ENCODE measurements around the gene PLA2G2C.
A peak's percentile ranks its signal among the peaks of the same experiment; 100 is the strongest.

The PLA2G2C gene

DNA sequence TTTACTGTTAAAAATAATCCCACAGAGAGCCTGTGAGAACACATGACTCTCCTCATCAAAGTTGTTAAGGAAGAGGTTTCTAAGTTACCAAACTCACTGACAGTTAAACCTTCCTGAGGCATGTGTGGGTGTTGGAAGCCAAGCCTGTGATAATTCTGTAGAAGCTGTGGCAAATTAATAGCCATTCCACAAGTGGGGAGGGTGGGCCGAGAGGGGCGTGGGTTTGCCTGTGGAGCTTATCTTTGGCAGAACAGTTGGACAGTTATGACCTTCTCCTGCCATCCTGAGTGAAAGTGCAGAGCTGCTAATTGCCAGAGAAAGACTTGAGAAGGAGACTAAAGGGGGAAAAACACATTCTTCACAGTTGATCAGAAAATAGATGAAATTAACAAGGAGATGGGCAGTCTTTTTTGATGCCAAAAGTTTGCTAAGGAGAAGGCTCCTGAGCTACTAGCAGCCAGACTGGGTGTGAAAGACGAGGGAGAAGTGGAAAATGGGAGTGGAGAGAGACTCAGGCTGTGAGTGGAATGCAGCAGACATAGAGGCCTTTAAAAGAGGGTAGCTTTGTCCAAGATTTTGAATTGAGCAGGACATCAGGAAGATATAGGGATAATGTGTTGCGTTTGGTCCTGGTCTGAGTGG lies 1.6 kb upstream of the PLA2G2C start:
- Histone ChIP-seq H3K9ac (ENCODE audit: low read depth in 1 of 2, low read length in 2 of 2) (no peak overlapping the region), H3K27me3 (ENCODE audit: control insufficient read depth in 1 of 2, insufficient read depth in 2 of 2, low read length in 2 of 2) (no peaks in the 10 kb centered on the region), H3K4me3 (ENCODE audit: low read depth in 1 of 2, low read length in 2 of 2) (no peak overlapping the region), H3K4me1 (ENCODE audit: control insufficient read depth in 1 of 2, insufficient read depth in 2 of 2, low read length in 2 of 2) (peaks cover 11 to 22% of the 10 kb centered on the region in 2 donors), H3K27ac (ENCODE audit: low read depth, low read length) (no peak overlapping the region), H3K9me3 (ENCODE audit: control insufficient read depth in 1 of 2, low read length in 2 of 2) (no peaks in the 10 kb centered on the region), H3K36me3 (ENCODE audit: control insufficient read depth in 1 of 2, insufficient read depth in 2 of 2, low read length in 2 of 2) (no peaks in the 10 kb centered on the region)

GRCh38 chr1:20187103-20187812 lies 940 bp upstream of the PLA2G2C start:
- Histone ChIP-seq H3K9me3 (ENCODE audit: control insufficient read depth in 1 of 2, low read length in 2 of 2) (no peaks in the 10 kb centered on the region), H3K36me3 (ENCODE audit: control insufficient read depth in 1 of 2, insufficient read depth in 2 of 2, low read length in 2 of 2) (no peaks in the 10 kb centered on the region), H3K9ac (ENCODE audit: low read depth in 1 of 2, low read length in 2 of 2) (peak overlapping the region in 1 of 2 donors; percentile 18), H3K4me1 (ENCODE audit: control insufficient read depth in 1 of 2, insufficient read depth in 2 of 2, low read length in 2 of 2) (peaks cover 16 to 22% of the 10 kb centered on the region in 2 donors), H3K27ac (ENCODE audit: low read depth, low read length) (no peak overlapping the region), H3K27me3 (ENCODE audit: control insufficient read depth in 1 of 2, insufficient read depth in 2 of 2, low read length in 2 of 2) (no peaks in the 10 kb centered on the region), H3K4me3 (ENCODE audit: low read depth in 1 of 2, low read length in 2 of 2) (no peak overlapping the region)

- Histone ChIP-seq H3K27ac (ENCODE audit: low read depth, low read length) (no peak overlapping the region), H3K4me3 (ENCODE audit: low read depth in 1 of 2, low read length in 2 of 2) (peak overlapping the region; percentile 12 to 27), H3K27me3 (ENCODE audit: control insufficient read depth in 1 of 2, insufficient read depth in 2 of 2, low read length in 2 of 2) (no peaks in the 10 kb centered on the region), H3K9me3 (ENCODE audit: control insufficient read depth in 1 of 2, low read length in 2 of 2) (no peaks in the 10 kb centered on the region), H3K36me3 (ENCODE audit: control insufficient read depth in 1 of 2, insufficient read depth in 2 of 2, low read length in 2 of 2) (no peaks in the 10 kb centered on the region), H3K4me1 (ENCODE audit: control insufficient read depth in 1 of 2, insufficient read depth in 2 of 2, low read length in 2 of 2) (peaks cover 16 to 22% of the 10 kb centered on the region in 2 donors), H3K9ac (ENCODE audit: low read depth in 1 of 2, low read length in 2 of 2) (no peak overlapping the region)
Observed at GRCh38 chr1:20184997-20185833, 1.1 kb downstream of the PLA2G2C start.

GRCh38 chr1:20184481-20184900 lies 1.8 kb downstream of the PLA2G2C start:
- H3K27ac ChIP-seq (ENCODE audit: low read depth, low read length): no peak overlapping the region
- H3K9me3 ChIP-seq (ENCODE audit: control insufficient read depth in 1 of 2, low read length in 2 of 2): no peaks in the 10 kb centered on the region
- H3K4me1 ChIP-seq (ENCODE audit: control insufficient read depth in 1 of 2, insufficient read depth in 2 of 2, low read length in 2 of 2): peaks cover 16 to 22% of the 10 kb centered on the region in 2 donors

DNA sequence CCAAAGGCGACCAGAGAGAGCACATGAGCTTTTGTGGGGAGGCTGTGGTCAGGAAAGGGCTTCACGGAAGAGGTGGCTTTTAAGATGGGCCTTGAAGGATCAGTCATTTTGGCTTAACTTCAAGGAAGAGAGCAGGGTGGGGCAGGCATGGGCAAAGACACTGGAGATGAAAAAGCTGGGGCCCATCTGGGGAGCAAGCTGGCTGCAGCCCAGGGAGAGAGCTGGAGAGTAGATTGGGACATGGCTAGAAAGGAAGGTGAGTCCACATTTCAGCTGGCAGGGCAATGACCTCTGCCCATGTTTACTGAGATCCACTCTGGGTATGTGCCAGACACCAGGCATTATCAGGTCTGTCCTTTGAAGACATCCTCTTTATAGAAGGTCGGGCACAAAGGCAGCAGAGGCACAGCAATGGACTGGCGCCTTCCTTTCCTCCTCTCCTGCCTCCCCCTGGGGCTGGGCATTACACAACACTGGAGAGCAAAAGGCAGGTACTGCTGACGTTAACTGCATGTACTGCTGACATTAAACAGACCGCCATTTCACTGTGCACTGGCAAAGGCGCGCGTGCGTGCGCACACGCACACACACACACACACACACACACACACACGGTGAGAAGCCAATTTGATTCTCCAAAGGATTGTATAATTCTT lies 2.6 kb downstream of the PLA2G2C start:
- peaks cover 16 to 22% of the 10 kb centered on the region in 2 donors for H3K4me1 ChIP-seq (ENCODE audit: control insufficient read depth in 1 of 2, insufficient read depth in 2 of 2, low read length in 2 of 2)
- no peaks in the 10 kb centered on the region for H3K9me3 ChIP-seq (ENCODE audit: control insufficient read depth in 1 of 2, low read length in 2 of 2)
- no peaks in the 10 kb centered on the region for H3K27me3 ChIP-seq (ENCODE audit: control insufficient read depth in 1 of 2, insufficient read depth in 2 of 2, low read length in 2 of 2)
- H3K27ac ChIP-seq (ENCODE audit: low read depth, low read length): no peak overlapping the region
- H3K9ac ChIP-seq (ENCODE audit: low read depth in 1 of 2, low read length in 2 of 2): no peak overlapping the region
- H3K36me3 ChIP-seq (ENCODE audit: control insufficient read depth in 1 of 2, insufficient read depth in 2 of 2, low read length in 2 of 2): no peaks in the 10 kb centered on the region
- no peak overlapping the region for H3K4me3 ChIP-seq (ENCODE audit: low read depth in 1 of 2, low read length in 2 of 2)

More at GRCh38 chr1:20184481-20184900, 1.8 kb downstream of the PLA2G2C start:
- H3K9ac ChIP-seq (ENCODE audit: low read depth in 1 of 2, low read length in 2 of 2): no peak overlapping the region
- no peak overlapping the region for H3K4me3 ChIP-seq (ENCODE audit: low read depth in 1 of 2, low read length in 2 of 2)
- no peaks in the 10 kb centered on the region for H3K36me3 ChIP-seq (ENCODE audit: control insufficient read depth in 1 of 2, insufficient read depth in 2 of 2, low read length in 2 of 2)
- no peaks in the 10 kb centered on the region for H3K27me3 ChIP-seq (ENCODE audit: control insufficient read depth in 1 of 2, insufficient read depth in 2 of 2, low read length in 2 of 2)

DNA sequence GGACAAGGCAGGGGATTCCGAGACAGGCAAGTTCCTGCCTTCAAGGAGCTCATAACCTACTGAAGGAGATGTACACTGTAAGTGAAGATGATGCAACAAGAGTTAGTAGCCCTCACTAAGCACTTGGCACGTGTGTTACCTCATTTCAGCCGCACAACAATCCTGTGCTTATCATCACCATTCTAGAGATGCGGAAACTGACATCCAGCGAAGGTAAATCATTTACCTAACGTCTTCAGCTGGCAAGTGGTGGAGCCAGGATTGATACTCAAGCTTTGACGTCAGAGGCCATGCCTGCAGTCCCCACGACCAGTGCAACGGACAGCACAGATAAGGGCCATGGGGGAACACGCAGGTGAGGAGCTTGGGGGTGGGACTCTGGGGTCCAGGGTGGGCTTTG lies 3.3 kb downstream of the PLA2G2C start:
- Histone ChIP-seq H3K27me3 (ENCODE audit: control insufficient read depth in 1 of 2, insufficient read depth in 2 of 2, low read length in 2 of 2) (no peaks in the 10 kb centered on the region), H3K4me1 (ENCODE audit: control insufficient read depth in 1 of 2, insufficient read depth in 2 of 2, low read length in 2 of 2) (peaks cover 20 to 22% of the 10 kb centered on the region in 2 donors), H3K27ac (ENCODE audit: low read depth, low read length) (no peak overlapping the region), H3K4me3 (ENCODE audit: low read depth in 1 of 2, low read length in 2 of 2) (no peak overlapping the region), H3K9me3 (ENCODE audit: control insufficient read depth in 1 of 2, low read length in 2 of 2) (no peaks in the 10 kb centered on the region), H3K9ac (ENCODE audit: low read depth in 1 of 2, low read length in 2 of 2) (no peak overlapping the region), H3K36me3 (ENCODE audit: control insufficient read depth in 1 of 2, insufficient read depth in 2 of 2, low read length in 2 of 2) (no peaks in the 10 kb centered on the region)

- no peaks in the 10 kb centered on the region for H3K9me3 ChIP-seq (ENCODE audit: control insufficient read depth in 1 of 2, low read length in 2 of 2)
- peaks cover 17 to 20% of the 10 kb centered on the region in 2 donors for H3K4me1 ChIP-seq (ENCODE audit: control insufficient read depth in 1 of 2, insufficient read depth in 2 of 2, low read length in 2 of 2)
- no peak overlapping the region for H3K4me3 ChIP-seq (ENCODE audit: low read depth in 1 of 2, low read length in 2 of 2)
- no peak overlapping the region for H3K9ac ChIP-seq (ENCODE audit: low read depth in 1 of 2, low read length in 2 of 2)
- no peaks in the 10 kb centered on the region for H3K36me3 ChIP-seq (ENCODE audit: control insufficient read depth in 1 of 2, insufficient read depth in 2 of 2, low read length in 2 of 2)
- no peak overlapping the region for H3K27ac ChIP-seq (ENCODE audit: low read depth, low read length)
- H3K27me3 ChIP-seq (ENCODE audit: control insufficient read depth in 1 of 2, insufficient read depth in 2 of 2, low read length in 2 of 2): no peaks in the 10 kb centered on the region
Observed at GRCh38 chr1:20182415-20182814, 3.9 kb downstream of the PLA2G2C start.

- Histone ChIP-seq H3K4me1 (ENCODE audit: control insufficient read depth in 1 of 2, insufficient read depth in 2 of 2, low read length in 2 of 2) (peaks cover 5 to 18% of the 10 kb centered on the region in 2 donors), H3K27ac (ENCODE audit: low read depth, low read length) (no peak overlapping the region), H3K9me3 (ENCODE audit: control insufficient read depth in 1 of 2, low read length in 2 of 2) (no peaks in the 10 kb centered on the region)
Observed at GRCh38 chr1:20180844-20181207, 5.5 kb downstream of the PLA2G2C start.

DNA sequence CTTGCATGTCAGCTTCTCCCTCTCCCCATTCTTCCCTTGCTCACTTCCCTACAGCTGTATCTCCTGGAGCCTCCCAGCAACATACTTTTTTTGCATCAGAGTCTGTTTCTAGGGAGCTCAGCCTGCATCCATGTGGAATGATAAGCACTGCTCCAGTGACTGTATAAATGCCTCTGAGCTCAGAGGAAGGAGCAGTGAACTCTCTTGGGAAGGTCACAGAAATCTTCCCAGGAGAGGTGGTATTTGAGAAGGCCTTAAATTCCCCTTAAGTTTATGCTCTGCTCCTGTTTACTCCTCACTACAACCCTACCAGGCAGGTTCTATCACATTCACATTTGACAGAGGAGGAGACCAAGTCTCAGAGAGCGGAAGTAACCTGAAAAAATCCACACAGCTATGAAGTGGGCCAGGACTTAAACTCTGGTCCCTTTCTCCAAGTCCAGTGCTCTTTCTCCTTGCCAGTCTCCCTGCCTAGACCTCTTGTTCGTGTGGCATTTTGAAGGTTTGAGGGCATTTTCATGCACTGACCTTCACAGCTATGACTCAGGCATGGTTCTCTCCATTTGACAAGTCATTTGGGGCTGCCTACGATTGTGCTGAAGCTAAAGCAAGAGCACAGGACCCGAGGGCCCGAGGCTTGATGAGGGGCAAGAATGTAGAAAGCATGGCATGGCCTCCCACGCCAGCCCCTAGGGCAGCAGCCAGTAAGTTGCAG lies 6.0 kb downstream of the PLA2G2C start:
- Histone ChIP-seq H3K27ac (ENCODE audit: low read depth, low read length) (no peak overlapping the region), H3K9ac (ENCODE audit: low read depth in 1 of 2, low read length in 2 of 2) (no peak overlapping the region), H3K4me3 (ENCODE audit: low read depth in 1 of 2, low read length in 2 of 2) (no peak overlapping the region), H3K4me1 (ENCODE audit: control insufficient read depth in 1 of 2, insufficient read depth in 2 of 2, low read length in 2 of 2) (peaks cover 5 to 18% of the 10 kb centered on the region in 2 donors), H3K36me3 (ENCODE audit: control insufficient read depth in 1 of 2, insufficient read depth in 2 of 2, low read length in 2 of 2) (no peaks in the 10 kb centered on the region), H3K9me3 (ENCODE audit: control insufficient read depth in 1 of 2, low read length in 2 of 2) (no peaks in the 10 kb centered on the region), H3K27me3 (ENCODE audit: control insufficient read depth in 1 of 2, insufficient read depth in 2 of 2, low read length in 2 of 2) (no peaks in the 10 kb centered on the region)

More at GRCh38 chr1:20180844-20181207, 5.5 kb downstream of the PLA2G2C start:
- Histone ChIP-seq H3K4me3 (ENCODE audit: low read depth in 1 of 2, low read length in 2 of 2) (no peak overlapping the region), H3K9ac (ENCODE audit: low read depth in 1 of 2, low read length in 2 of 2) (no peak overlapping the region), H3K36me3 (ENCODE audit: control insufficient read depth in 1 of 2, insufficient read depth in 2 of 2, low read length in 2 of 2) (no peaks in the 10 kb centered on the region), H3K27me3 (ENCODE audit: control insufficient read depth in 1 of 2, insufficient read depth in 2 of 2, low read length in 2 of 2) (no peaks in the 10 kb centered on the region)
